Measurements from ENCODE around the gene NOTUM. TPM values are rescaled to one million over a fixed set of nuclear protein-coding genes. Genes with fewer than 3 reads are reported as not detected.
A peak's percentile ranks its signal among the peaks of the same experiment; 100 is the strongest.

NOTUM gene
- total RNA-seq, 1 donor from 2014 or later, result 1.7 TPM

DNA sequence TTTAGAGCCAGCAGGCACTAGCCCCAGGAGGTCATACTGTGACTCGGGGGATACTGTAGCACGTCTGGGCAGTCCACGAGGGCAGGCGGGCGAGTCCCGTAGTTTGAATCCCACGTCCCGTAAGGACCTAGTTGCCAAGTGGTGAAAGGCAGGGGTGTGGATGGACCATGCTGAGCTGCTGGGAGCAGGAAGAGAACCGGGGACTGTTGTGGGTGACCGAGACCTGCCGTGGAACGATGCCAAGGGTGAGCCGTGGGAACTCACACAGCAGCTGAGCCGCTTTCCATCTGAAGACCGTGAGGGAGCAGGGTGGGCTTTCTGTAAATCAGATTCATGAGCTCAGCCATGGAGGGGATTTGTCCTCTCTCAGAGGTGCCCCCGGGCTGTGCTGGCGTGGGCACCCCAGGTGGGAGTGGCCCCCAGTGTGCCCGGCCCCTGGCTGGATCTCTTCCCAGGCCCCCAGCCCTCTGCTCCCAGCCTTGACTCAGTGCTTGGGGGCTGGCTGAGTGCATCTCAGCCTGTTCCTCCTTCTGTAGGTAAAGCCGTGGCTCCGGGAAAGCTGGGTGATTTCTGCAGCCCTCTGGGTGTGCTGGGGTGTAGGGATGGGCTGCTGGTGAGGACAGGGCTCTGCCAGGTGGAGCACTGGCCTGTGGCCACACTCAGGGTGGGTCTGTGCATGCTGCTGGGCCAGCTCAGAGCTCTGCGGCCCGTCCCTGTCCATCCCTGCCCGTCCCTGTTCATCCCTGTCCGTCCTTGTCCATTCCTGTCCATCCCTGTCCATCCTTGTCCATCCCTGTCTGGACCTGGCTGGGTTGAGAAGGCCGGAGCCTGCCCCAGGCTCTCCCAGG, 30.1 kb upstream of the NOTUM start:
- Histone ChIP-seq H3K9ac (ENCODE audit: low read length) (no peak overlapping the region), H4K20me1 (ENCODE audit: insufficient read depth, low read length) (peaks cover 54% of the 10 kb centered on the region), H3K36me3 (ENCODE audit: insufficient read depth, low read length) (no peaks in the 10 kb centered on the region), H3K79me2 (ENCODE audit: insufficient read depth, low read length) (peaks cover 6% of the 10 kb centered on the region), H3K4me2 (ENCODE audit: low read length) (peak overlapping the region; percentile 72), H3K9me3 (ENCODE audit: insufficient read depth, low read depth, low read length) (no peaks in the 10 kb centered on the region), H3K27ac (ENCODE audit: low read depth, low read length) (no peak overlapping the region), H3K4me1 (ENCODE audit: insufficient read depth, low read length) (peaks cover 10% of the 10 kb centered on the region), H3K27me3 (ENCODE audit: insufficient read depth, low read length) (no peaks in the 10 kb centered on the region), H2AFZ (ENCODE audit: low read depth, low read length) (no peak overlapping the region), H3K4me3 (ENCODE audit: insufficient read depth, low read depth, low read length) (no peak overlapping the region)
- no peak overlapping the region for H3K4me3 Mint-ChIP-seq (ENCODE audit: unreplicated experiment)
- FAIRE-seq, result no peak
- H3K36me3 Mint-ChIP-seq (ENCODE audit: low read depth, unreplicated experiment), result peaks cover 19% of the 10 kb centered on the region
- no peaks in the 10 kb centered on the region for H3K4me1 Mint-ChIP-seq (ENCODE audit: low read depth, unreplicated experiment)
- DNase-seq (ENCODE audit: low read depth), result no peak
- H3K27ac Mint-ChIP-seq (ENCODE audit: unreplicated experiment), result no peak overlapping the region
- peaks cover 5% of the 10 kb centered on the region for H3K9me3 Mint-ChIP-seq (ENCODE audit: unreplicated experiment)
- TF ChIP-seq EZH2 (IDR thresholded peaks at IDR 0.05; ENCODE audit: insufficient read depth, low read length), result no peak
- TF ChIP-seq, protein P1, sequence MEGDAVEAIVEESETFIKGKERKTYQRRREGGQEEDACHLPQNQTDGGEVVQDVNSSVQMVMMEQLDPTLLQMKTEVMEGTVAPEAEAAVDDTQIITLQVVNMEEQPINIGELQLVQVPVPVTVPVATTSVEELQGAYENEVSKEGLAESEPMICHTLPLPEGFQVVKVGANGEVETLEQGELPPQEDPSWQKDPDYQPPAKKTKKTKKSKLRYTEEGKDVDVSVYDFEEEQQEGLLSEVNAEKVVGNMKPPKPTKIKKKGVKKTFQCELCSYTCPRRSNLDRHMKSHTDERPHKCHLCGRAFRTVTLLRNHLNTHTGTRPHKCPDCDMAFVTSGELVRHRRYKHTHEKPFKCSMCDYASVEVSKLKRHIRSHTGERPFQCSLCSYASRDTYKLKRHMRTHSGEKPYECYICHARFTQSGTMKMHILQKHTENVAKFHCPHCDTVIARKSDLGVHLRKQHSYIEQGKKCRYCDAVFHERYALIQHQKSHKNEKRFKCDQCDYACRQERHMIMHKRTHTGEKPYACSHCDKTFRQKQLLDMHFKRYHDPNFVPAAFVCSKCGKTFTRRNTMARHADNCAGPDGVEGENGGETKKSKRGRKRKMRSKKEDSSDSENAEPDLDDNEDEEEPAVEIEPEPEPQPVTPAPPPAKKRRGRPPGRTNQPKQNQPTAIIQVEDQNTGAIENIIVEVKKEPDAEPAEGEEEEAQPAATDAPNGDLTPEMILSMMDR (IDR thresholded peaks at IDR 0.05; ENCODE audit: insufficient read depth, low read depth, low read length), result no peak
- no peaks in the 10 kb centered on the region for H3K27me3 Mint-ChIP-seq (ENCODE audit: low read depth, unreplicated experiment)

DNA sequence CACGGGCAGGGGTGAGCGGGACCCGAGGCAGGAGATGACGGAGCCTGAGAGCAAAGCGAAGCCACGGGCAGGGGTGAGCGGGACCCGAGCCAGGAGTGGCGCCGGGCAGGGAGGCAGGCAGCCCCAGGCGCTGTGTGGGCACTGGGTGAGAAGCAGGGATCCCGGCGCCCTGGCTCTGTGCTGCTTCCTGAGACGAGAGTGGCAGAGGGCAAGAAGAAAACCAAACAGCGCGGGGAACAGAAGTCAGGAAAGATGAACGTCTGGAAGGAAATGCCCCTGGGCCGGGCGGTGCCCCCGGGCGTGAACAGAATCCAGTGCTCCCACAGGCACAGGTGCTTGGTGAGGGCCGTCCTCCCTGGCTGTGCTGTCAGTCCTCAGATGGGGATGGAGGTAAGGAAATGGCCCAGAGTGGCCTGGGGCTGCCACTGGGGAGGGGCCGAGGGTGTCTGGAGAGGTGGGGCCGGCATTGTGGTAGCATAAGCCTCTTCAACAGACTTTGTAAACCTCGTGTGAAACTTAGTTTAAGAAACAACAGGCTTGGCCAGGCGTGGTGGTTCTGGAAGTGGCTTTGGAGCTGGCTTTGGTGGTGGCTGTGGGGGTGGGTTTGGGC, 26.3 kb upstream of the NOTUM start:
- peaks cover 5% of the 10 kb centered on the region for H3K9me3 Mint-ChIP-seq (ENCODE audit: unreplicated experiment)
- Histone ChIP-seq H2AFZ (ENCODE audit: low read depth, low read length) (no peak overlapping the region), H3K4me1 (ENCODE audit: insufficient read depth, low read length) (peaks cover 10% of the 10 kb centered on the region), H3K4me2 (ENCODE audit: low read length) (no peak overlapping the region), H3K27ac (ENCODE audit: low read depth, low read length) (no peak overlapping the region), H3K9ac (ENCODE audit: low read length) (no peak overlapping the region), H3K79me2 (ENCODE audit: insufficient read depth, low read length) (peaks cover 1% of the 10 kb centered on the region), H3K9me3 (ENCODE audit: insufficient read depth, low read depth, low read length) (no peaks in the 10 kb centered on the region), H4K20me1 (ENCODE audit: insufficient read depth, low read length) (peaks cover 41% of the 10 kb centered on the region), H3K4me3 (ENCODE audit: insufficient read depth, low read depth, low read length) (no peak overlapping the region), H3K27me3 (ENCODE audit: insufficient read depth, low read length) (no peaks in the 10 kb centered on the region), H3K36me3 (ENCODE audit: insufficient read depth, low read length) (peaks cover 10% of the 10 kb centered on the region)
- H3K36me3 Mint-ChIP-seq (ENCODE audit: low read depth, unreplicated experiment), result peaks cover 19% of the 10 kb centered on the region
- DNase-seq (ENCODE audit: low read depth), result no peak
- no peak overlapping the region for H3K27ac Mint-ChIP-seq (ENCODE audit: unreplicated experiment)
- no peaks in the 10 kb centered on the region for H3K27me3 Mint-ChIP-seq (ENCODE audit: low read depth, unreplicated experiment)
- no peak for TF ChIP-seq EZH2 (IDR thresholded peaks at IDR 0.05; ENCODE audit: insufficient read depth, low read length)
- TF ChIP-seq, protein P1 (IDR thresholded peaks at IDR 0.05; ENCODE audit: insufficient read depth, low read depth, low read length), result no peak
- H3K4me1 Mint-ChIP-seq (ENCODE audit: low read depth, unreplicated experiment), result no peaks in the 10 kb centered on the region
- no peak for FAIRE-seq
- H3K4me3 Mint-ChIP-seq (ENCODE audit: unreplicated experiment), result no peak overlapping the region
